ENCODE data around the gene FAM90A26.
"Not testable (repeated sequence)": the region's sequence is repeated elsewhere in the genome, so short reads cannot be mapped to it uniquely, and the experiment has no call there.

Gene FAM90A26

GRCh38 chr4:9165990-9166389 is 4.2 kb upstream of the FAM90A26 start:
- DNase-seq = not testable (repeated sequence)

- DNase-seq = not testable (repeated sequence)
Measured at GRCh38 chr4:9210357-9210756, 40.1 kb downstream of the FAM90A26 start, which contains the start of gene USP17L10. TSS of gene USP17L10 (plus strand) at chr4:9210657. CDS start at chr4:9210657, 0 bp downstream.

- DNase-seq = not testable (repeated sequence)
Measured at GRCh38 chr4:9214701-9215100, 44.5 kb downstream of the FAM90A26 start.

GRCh38 chr4:9215105-9215504 is 44.9 kb downstream of the FAM90A26 start, which contains the start of gene USP17L11:
TSS of gene USP17L11 (plus strand) at chr4:9215405. CDS start at chr4:9215405, 0 bp downstream.
- DNase-seq = not testable (repeated sequence)

GRCh38 chr4:9219852-9220251 is 49.6 kb downstream of the FAM90A26 start, which contains the start of gene USP17L12:
TSS of gene USP17L12 (plus strand) at chr4:9220152. CDS start at chr4:9220152, 0 bp downstream.
- DNase-seq = not testable (repeated sequence)

- not testable (repeated sequence) for DNase-seq
Measured at GRCh38 chr4:9224596-9224995, 54.4 kb downstream of the FAM90A26 start, which contains the start of gene USP17L13. TSS of gene USP17L13 (plus strand) at chr4:9224896. CDS start at chr4:9224896, 0 bp downstream.
